ENCODE data around the gene EXOC6B.

The EXOC6B gene

DNA sequence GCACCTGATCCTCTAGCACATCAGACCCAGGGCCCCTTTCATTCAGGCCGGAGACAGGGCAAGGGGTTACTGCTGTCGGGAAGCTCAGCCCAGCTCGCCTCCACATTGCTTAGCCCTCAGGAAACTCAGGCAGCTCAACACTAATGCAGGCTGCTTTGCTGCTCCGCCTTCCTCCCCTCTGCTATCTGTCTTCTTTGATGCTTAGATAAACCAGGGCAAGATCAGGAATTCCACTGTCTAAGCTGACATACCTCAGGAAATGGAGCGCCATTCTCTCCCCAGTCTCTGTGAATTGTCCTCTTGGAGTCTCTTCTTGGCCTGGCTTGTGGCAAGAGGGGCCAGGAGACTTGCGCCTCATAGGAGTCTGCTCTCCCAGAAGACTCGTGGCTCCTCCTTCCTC is 25.5 kb upstream of the EXOC6B start:
- H3K4me3 ChIP-seq (ENCODE audit: low read depth, low read length): no peak overlapping the region
- H3K9me3 ChIP-seq (ENCODE audit: control insufficient read depth, insufficient read depth, low read depth, low read length): no peaks in the 10 kb centered on the region
- H3K27ac ChIP-seq (ENCODE audit: extremely low read depth, low read depth, low read length): no peak overlapping the region
- ChIA-PET POLR2A (no interaction called here), CTCF (interaction anchor here (1.6 kb wide), 1 partner anchor 10 kb away, joined by 4 read pairs; no protein-coding TSS in a partner anchor)
- H3K4me1 ChIP-seq (ENCODE audit: control insufficient read depth, insufficient read depth, low read length): no peaks in the 10 kb centered on the region
- TF ChIP-seq PRDM10 (tag by site-specific recombination; IDR thresholded peaks at IDR 0.05) (no peak), ZNF121 (tag by site-specific recombination; IDR thresholded peaks at IDR 0.05) (no peak), ZFP41 (tag by site-specific recombination; IDR thresholded peaks at IDR 0.05; ENCODE audit: borderline replicate concordance) (no peak)
- no peaks in the 10 kb centered on the region for H3K36me3 ChIP-seq (ENCODE audit: control insufficient read depth in 2 of 2, insufficient read depth in 1 of 2, low read length in 2 of 2)

- CTCF ChIA-PET: interaction anchor here (0.8 kb wide), 1 partner anchor 844 kb away, joined by 3 read pairs; no protein-coding TSS in a partner anchor
- Histone ChIP-seq H3K9me3 (ENCODE audit: control insufficient read depth, insufficient read depth, low read depth, low read length) (no peaks in the 10 kb centered on the region), H3K4me3 (ENCODE audit: low read depth, low read length) (no peak overlapping the region), H3K4me1 (ENCODE audit: control insufficient read depth, insufficient read depth, low read length) (no peaks in the 10 kb centered on the region), H3K27ac (ENCODE audit: extremely low read depth, low read depth, low read length) (no peak overlapping the region), H3K36me3 (ENCODE audit: control insufficient read depth in 2 of 2, insufficient read depth in 1 of 2, low read length in 2 of 2) (no peaks in the 10 kb centered on the region)
- POLR2A ChIA-PET: no interaction called here
- no peak for TF ChIP-seq ZIC2 (tag by site-specific recombination; IDR thresholded peaks at IDR 0.05)
- TF ChIP-seq ZNF426 (tag by site-specific recombination; IDR thresholded peaks at IDR 0.05): no peak
- TF ChIP-seq ZBTB8A (tag by site-specific recombination; IDR thresholded peaks at IDR 0.05): no peak
- no peak for TF ChIP-seq KLF9 (tag by site-specific recombination; IDR thresholded peaks at IDR 0.05; ENCODE audit: low read depth)
- TF ChIP-seq ZNF366 (tag by site-specific recombination; conservative IDR thresholded peaks at IDR 0.05): no peak
- no peak for TF ChIP-seq ZNF585B (tag by site-specific recombination; IDR thresholded peaks at IDR 0.05)
- TF ChIP-seq ZNF549 (tag by site-specific recombination; IDR thresholded peaks at IDR 0.05): no peak
These were observed 23.3 kb upstream of the EXOC6B start for GRCh38 chr2:72849138-72849462.

DNA sequence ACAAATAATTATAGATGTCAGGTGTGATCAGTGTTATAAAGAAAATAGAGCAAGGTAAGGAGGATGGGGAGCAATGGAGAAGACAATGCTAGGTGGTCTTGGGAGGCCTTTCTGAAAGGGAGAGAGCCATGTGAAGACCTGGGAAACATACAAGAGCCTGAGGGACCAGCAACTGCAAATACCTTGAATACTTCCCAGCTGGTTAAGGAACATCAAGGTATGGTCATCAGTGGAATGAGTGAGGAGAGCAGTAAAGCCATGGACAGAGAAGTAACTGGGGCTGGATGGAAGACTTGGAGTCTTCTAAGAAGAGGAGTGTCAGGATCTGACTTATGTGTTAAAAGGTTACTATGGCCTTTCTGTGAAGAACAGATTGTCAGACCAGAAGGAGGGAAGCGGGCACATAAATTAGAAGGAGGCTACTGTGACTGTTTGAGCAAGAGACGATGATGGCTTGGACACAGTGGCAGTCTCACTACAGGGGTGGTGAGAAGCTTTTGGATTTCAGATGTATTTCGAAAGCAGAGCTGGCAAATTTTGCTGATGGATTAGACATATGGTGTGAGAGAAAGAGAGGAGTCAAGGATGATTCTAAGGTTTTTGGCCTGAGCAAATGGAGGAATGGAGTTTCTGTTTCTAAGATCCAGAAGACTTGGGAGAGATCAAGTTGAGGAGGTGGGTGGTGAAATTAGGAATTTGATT is 22.8 kb upstream of the EXOC6B start:
- H3K4me1 ChIP-seq (ENCODE audit: control insufficient read depth, insufficient read depth, low read length): no peaks in the 10 kb centered on the region
- POLR2A ChIA-PET: no interaction called here
- H3K4me3 ChIP-seq (ENCODE audit: low read depth, low read length): no peak overlapping the region
- H3K27ac ChIP-seq (ENCODE audit: extremely low read depth, low read depth, low read length): no peak overlapping the region
- no peaks in the 10 kb centered on the region for H3K36me3 ChIP-seq (ENCODE audit: control insufficient read depth in 2 of 2, insufficient read depth in 1 of 2, low read length in 2 of 2)
- H3K9me3 ChIP-seq (ENCODE audit: control insufficient read depth, insufficient read depth, low read depth, low read length): no peaks in the 10 kb centered on the region
- CTCF ChIA-PET: no interaction called here
- TF ChIP-seq ZNF747 (tag by site-specific recombination; IDR thresholded peaks at IDR 0.05) (no peak), ZNF677 (tag by site-specific recombination; IDR thresholded peaks at IDR 0.05) (no peak), SCRT1 (tag by site-specific recombination; IDR thresholded peaks at IDR 0.05; ENCODE audit: borderline replicate concordance) (no peak), ZNF692 (tag by site-specific recombination; IDR thresholded peaks at IDR 0.05) (no peak), ZBTB10 (tag by site-specific recombination; IDR thresholded peaks at IDR 0.05) (no peak), ZSCAN16 (tag by site-specific recombination; IDR thresholded peaks at IDR 0.05) (no peak)
- TF ChIP-seq, protein P1, sequence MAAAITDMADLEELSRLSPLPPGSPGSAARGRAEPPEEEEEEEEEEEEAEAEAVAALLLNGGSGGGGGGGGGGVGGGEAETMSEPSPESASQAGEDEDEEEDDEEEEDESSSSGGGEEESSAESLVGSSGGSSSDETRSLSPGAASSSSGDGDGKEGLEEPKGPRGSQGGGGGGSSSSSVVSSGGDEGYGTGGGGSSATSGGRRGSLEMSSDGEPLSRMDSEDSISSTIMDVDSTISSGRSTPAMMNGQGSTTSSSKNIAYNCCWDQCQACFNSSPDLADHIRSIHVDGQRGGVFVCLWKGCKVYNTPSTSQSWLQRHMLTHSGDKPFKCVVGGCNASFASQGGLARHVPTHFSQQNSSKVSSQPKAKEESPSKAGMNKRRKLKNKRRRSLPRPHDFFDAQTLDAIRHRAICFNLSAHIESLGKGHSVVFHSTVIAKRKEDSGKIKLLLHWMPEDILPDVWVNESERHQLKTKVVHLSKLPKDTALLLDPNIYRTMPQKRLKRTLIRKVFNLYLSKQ (tag by site-specific recombination; IDR thresholded peaks at IDR 0.05; ENCODE audit: borderline replicate concordance): no peak
- TF ChIP-seq, protein P2, sequence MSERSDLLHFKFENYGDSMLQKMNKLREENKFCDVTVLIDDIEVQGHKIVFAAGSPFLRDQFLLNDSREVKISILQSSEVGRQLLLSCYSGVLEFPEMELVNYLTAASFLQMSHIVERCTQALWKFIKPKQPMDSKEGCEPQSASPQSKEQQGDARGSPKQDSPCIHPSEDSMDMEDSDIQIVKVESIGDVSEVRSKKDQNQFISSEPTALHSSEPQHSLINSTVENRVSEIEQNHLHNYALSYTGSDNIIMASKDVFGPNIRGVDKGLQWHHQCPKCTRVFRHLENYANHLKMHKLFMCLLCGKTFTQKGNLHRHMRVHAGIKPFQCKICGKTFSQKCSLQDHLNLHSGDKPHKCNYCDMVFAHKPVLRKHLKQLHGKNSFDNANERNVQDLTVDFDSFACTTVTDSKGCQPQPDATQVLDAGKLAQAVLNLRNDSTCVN (tag by site-specific recombination; optimal IDR thresholded peaks at IDR 0.05): no peak
- TF ChIP-seq, protein P3, sequence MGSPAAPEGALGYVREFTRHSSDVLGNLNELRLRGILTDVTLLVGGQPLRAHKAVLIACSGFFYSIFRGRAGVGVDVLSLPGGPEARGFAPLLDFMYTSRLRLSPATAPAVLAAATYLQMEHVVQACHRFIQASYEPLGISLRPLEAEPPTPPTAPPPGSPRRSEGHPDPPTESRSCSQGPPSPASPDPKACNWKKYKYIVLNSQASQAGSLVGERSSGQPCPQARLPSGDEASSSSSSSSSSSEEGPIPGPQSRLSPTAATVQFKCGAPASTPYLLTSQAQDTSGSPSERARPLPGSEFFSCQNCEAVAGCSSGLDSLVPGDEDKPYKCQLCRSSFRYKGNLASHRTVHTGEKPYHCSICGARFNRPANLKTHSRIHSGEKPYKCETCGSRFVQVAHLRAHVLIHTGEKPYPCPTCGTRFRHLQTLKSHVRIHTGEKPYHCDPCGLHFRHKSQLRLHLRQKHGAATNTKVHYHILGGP (tag by site-specific recombination; IDR thresholded peaks at IDR 0.05): no peak
